Body of pancreas (tissue), 4 donors: ENCODE results near the gene KIAA1217. TPM values are rescaled to one million over a fixed set of nuclear protein-coding genes. Genes with fewer than 3 reads are reported as not detected.
A peak's percentile ranks its signal among the peaks of the same experiment; 100 is the strongest.

Source experiments
- ATAC-seq: fragments of 150-250 bp; one replicate; pipeline ENCODE4 v1.9.1; 2016
- DNase-seq, 4 donors: peaks; one replicate each; pipeline ENCODE4 v3.0.0-alpha.2; 2019
- H3K27ac ChIP-seq, 4 donors: fragments of 200-600 bp; sonication (generic); 1 replicate in 3 of 4; 2 replicates in 1 of 4; pipeline versions ENCODE4 v1.5.1 to v1.6.1; 2016 to 2019; ENCODE audit warnings: mild to moderate bottlenecking in 1 of 4, mixed read lengths in 1 of 4, moderate library complexity in 1 of 4
- H3K27me3 ChIP-seq, 2 donors: fragments of 200-600 bp; sonication (generic); one replicate each; pipeline ENCODE4 v1.6.0; 2016; ENCODE audit warnings: mild to moderate bottlenecking in 1 of 2
- H3K36me3 ChIP-seq, 2 donors: fragments of 200-600 bp; sonication (generic); replicated peaks in 1 of 2; 2 replicates each; pipeline ENCODE4 v1.5.1; 2016; ENCODE audit warnings: low read depth in 2 of 2; ENCODE audit not compliant: insufficient read depth in 1 of 2
- H3K4me1 ChIP-seq: fragments of 200-600 bp; sonication (generic); one replicate; pipeline ENCODE4 v1.6.0; 2016
- H3K4me3 ChIP-seq, 2 donors: fragments of 200-600 bp; sonication (generic); 1 replicate in 1 of 2; 2 replicates in 1 of 2; pipeline ENCODE4 v1.5.1; 2016 to 2019
- H3K9me3 ChIP-seq, 3 donors: fragments of 200-600 bp; sonication (generic); 1 replicate in 2 of 3; 2 replicates in 1 of 3; pipeline ENCODE4 v1.5.1; 2016
- POLR2A ChIP-seq, 3 donors: fragments of 450-650 bp; IDR thresholded peaks; one replicate each; pipeline ENCODE4 v1.6.1; 2016; ENCODE audit warnings: antibody characterized with exemption in 3 of 3, mild to moderate bottlenecking in 2 of 3
- WGBS, 2 donors: methylation state at CpG; one replicate each; pipeline ENCODE4 v1.1.5; 2017; 5-methylcytosine and 5-hydroxymethylcytosine counted together
- intact Hi-C: fragments of 100-400 bp; cut with DNase I; formaldehyde crosslinking; loops from one replicate; pipeline ENCODE4 v1.15.1; 2023
- total RNA-seq, 2 donors: library from RNA; depleted of rRNA; stranded (reverse); fragments of >200 nt; gene quantifications; one replicate each; pipeline ENCODE4 v1.1.0, GENCODE V29; 2016
- TF ChIP-seq, protein P1 (sequence below), 7 experiments: fragments of 450-650 bp in 4 of 7; fragments of 200-600 bp in 3 of 7; sonication (generic) in 3 of 7; IDR thresholded peaks; one replicate each; pipeline ENCODE4 v1.5.1; 2016 to 2019; ENCODE audit warnings: antibody characterized with exemption in 7 of 7

The KIAA1217 gene
- total RNA-seq, 2 donors from 2014 or later = 25.9 to 36.9 TPM

GRCh38 chr10:24355056-24355688 is 146.2 kb downstream of the KIAA1217 start:
- no peaks in the 10 kb centered on the region for H3K36me3 ChIP-seq
- no peak overlapping the region for H3K4me3 ChIP-seq
- H3K9me3 ChIP-seq = no peaks in the 10 kb centered on the region
- DNase-seq (no peak), ATAC-seq (no peak)
- peaks cover 5% of the 10 kb centered on the region for H3K4me1 ChIP-seq
- no peak overlapping the region for H3K27ac ChIP-seq
- TF ChIP-seq, protein P1, sequence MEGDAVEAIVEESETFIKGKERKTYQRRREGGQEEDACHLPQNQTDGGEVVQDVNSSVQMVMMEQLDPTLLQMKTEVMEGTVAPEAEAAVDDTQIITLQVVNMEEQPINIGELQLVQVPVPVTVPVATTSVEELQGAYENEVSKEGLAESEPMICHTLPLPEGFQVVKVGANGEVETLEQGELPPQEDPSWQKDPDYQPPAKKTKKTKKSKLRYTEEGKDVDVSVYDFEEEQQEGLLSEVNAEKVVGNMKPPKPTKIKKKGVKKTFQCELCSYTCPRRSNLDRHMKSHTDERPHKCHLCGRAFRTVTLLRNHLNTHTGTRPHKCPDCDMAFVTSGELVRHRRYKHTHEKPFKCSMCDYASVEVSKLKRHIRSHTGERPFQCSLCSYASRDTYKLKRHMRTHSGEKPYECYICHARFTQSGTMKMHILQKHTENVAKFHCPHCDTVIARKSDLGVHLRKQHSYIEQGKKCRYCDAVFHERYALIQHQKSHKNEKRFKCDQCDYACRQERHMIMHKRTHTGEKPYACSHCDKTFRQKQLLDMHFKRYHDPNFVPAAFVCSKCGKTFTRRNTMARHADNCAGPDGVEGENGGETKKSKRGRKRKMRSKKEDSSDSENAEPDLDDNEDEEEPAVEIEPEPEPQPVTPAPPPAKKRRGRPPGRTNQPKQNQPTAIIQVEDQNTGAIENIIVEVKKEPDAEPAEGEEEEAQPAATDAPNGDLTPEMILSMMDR (IDR thresholded peaks at IDR 0.05) = no peak
- TF ChIP-seq POLR2A (IDR thresholded peaks at IDR 0.05) = no peak
- H3K27me3 ChIP-seq = no peaks in the 10 kb centered on the region
- intact Hi-C loops = loop anchor here (10.0 kb wide), 1 partner anchor 120 kb away; no protein-coding TSS in a partner anchor
- 92 to 98% methylated on average over 2 of the region's 2 CpGs for WGBS, 2 donors

DNA sequence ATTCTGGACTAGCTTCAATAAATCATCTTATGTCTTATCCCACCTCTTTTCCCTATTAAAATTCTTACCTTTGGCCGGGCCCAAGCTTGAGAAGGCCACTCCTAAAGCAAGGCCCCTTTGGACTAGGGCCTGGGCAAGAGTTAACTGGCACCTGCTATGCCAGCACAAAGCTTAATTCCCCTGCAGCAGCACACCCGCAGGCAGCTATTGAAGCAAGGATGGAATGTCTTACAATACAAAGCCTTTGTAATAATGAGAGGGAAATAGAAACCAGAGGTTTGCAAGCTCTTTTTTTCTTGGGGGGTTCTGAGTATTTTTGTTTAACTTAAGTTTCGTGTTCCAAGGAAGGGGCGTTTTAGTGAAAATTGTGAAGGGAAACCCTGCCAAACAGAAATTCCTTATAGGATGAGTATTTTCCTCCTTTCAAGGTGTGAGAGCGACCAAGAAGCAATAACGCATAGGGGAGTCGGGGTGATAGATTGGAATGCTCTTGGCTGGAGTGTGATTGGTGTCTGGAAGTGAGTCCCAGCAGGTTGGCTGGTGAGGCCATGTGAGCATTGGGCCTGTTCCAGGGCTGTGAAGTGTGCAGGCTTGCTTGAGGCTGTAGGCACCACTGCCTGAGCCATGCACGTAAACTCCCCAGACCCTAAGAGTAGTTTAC is 148.5 kb downstream of the KIAA1217 start:
- WGBS, 2 donors = 73 to 87% methylated on average over 8 of the region's 8 CpGs
- Histone ChIP-seq H3K4me3 (no peak overlapping the region), H3K27me3 (no peaks in the 10 kb centered on the region), H3K4me1 (peaks cover 8% of the 10 kb centered on the region), H3K9me3 (no peaks in the 10 kb centered on the region), H3K27ac (no peak overlapping the region), H3K36me3 (no peaks in the 10 kb centered on the region)
- ATAC-seq = peak; percentile 30
- TF ChIP-seq, protein P1 (IDR thresholded peaks at IDR 0.05) = no peak
- TF ChIP-seq POLR2A (IDR thresholded peaks at IDR 0.05) = no peak
- DNase-seq = peak in 2 of 4 donors; percentile 25 to 41
- intact Hi-C loops = loop anchor here (10.0 kb wide), 1 partner anchor 123 kb away; no protein-coding TSS in a partner anchor

DNA sequence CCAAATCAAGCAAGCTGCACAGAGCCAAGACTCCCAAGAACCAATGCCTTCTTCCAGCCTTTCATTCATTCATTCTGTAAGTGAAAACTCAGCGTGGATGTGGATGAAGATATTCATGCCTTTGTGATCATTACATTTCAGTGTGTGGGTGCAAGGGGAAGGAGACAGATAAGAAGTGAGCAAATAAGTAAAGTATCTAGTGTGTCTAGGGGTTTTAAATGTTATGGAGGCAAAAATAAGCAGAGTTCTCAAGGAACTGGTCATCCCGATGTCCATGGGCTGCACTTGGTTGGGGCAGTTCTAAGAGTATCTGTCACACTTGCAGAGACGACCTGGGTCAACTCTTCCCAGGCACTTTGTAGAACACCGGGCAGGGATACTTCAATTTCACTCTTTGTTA is 149.1 kb downstream of the KIAA1217 start:
- DNase-seq = no peak
- ATAC-seq = no peak
- TF ChIP-seq, protein P1 (IDR thresholded peaks at IDR 0.05) = no peak
- no peak for TF ChIP-seq POLR2A (IDR thresholded peaks at IDR 0.05)
- Histone ChIP-seq H3K36me3 (no peaks in the 10 kb centered on the region), H3K4me1 (peaks cover 8% of the 10 kb centered on the region), H3K4me3 (no peak overlapping the region), H3K9me3 (no peaks in the 10 kb centered on the region), H3K27me3 (no peaks in the 10 kb centered on the region), H3K27ac (peak overlapping the region in 1 of 4 donors; percentile 9)
- WGBS, 2 donors = 78 to 86% methylated on average over 4 of the region's 4 CpGs
- intact Hi-C loops = loop anchor here (10.0 kb wide), 1 partner anchor 123 kb away; no protein-coding TSS in a partner anchor

GRCh38 chr10:24360282-24361127 is 151.6 kb downstream of the KIAA1217 start:
- ATAC-seq = peak; percentile 90
- intact Hi-C loops = loop anchor here (5.0 kb wide), 1 partner anchor 368 kb away; no protein-coding TSS in a partner anchor

More at GRCh38 chr10:24360282-24361127, 151.6 kb downstream of the KIAA1217 start:
- 27 to 28% methylated on average over 12 of the region's 12 CpGs for WGBS, 2 donors
- Histone ChIP-seq H3K27ac (no peak overlapping the region), H3K4me3 (no peak overlapping the region), H3K4me1 (peaks cover 8% of the 10 kb centered on the region), H3K27me3 (no peaks in the 10 kb centered on the region), H3K9me3 (no peaks in the 10 kb centered on the region), H3K36me3 (no peaks in the 10 kb centered on the region)
- TF ChIP-seq, protein P1 (IDR thresholded peaks at IDR 0.05) = peak; percentile 36 to 85 (median 82)
- no peak for TF ChIP-seq POLR2A (IDR thresholded peaks at IDR 0.05)
- peak; percentile 75 to 90 (median 80) for DNase-seq
